GM19395 (cell line): ENCODE results near the gene ZCCHC2.

Experiments used
- ATAC-seq: cut with Tn5 transposase; IDR thresholded peaks from one replicate; pipeline ENCODE4 v1.9.1; 2021; ENCODE audit warnings: mild to moderate bottlenecking, moderate library complexity; ENCODE audit not compliant: unreplicated experiment

Gene ZCCHC2

DNA sequence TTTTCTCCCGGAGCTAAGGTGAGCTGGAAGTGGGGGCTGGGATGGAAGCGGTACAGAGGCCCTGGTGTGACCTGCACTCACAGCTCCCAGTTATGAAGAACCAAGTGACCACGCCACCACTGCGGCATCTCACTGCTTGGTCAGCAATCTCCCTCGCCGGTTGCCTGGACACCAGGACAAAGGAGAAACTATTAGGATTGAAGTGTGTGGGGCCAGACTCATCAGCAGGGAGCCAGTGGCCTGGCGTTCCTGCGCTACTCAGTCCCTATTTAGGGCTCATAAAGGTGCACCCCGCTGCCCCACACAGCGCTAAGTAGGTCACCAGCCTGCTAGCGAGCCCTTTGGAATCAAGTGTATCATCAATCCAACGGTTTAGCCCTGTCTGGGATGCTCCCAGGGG, 82.9 kb downstream of the ZCCHC2 start:
- ATAC-seq: no peak

GRCh38 chr18:62606106-62606505, 83.3 kb downstream of the ZCCHC2 start:
- ATAC-seq: no peak

GRCh38 chr18:62607302-62607701, 84.5 kb downstream of the ZCCHC2 start:
- ATAC-seq: no peak

DNA sequence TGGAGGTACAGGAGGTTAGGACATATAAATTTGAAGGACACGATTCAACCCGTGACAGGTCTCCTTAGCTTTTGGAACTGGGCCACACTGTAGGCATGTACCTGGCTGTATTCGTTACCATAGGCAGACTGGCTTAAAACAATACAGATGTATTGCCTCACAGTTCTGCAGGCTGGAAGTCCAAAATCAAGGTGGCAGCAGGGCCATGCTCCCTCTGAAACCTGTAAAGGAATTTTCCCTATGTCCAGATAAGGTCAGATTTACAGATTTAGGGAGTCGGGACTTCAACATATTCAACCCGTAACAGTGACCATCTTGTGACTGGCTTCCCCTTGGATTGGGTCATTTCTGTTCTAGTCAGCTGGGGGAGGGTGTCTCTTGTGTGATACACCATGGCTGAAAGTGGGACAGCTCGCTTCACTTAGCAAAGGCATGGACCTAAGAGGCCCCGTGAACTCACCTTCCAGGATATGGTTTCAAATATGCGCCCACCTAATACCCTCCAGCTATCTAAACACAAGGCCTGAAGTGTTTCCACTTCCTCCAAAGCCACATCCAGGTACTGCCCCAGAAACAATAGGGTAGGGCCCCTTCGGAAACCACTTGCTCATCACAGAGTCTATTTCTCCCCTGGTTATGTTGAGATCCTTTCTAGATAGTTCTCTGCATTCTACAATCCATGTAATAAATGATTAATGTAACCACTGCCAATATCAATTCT, 85.0 kb downstream of the ZCCHC2 start:
- no peak for ATAC-seq

GRCh38 chr18:62609764-62610163, 86.9 kb downstream of the ZCCHC2 start:
- no peak for ATAC-seq

DNA sequence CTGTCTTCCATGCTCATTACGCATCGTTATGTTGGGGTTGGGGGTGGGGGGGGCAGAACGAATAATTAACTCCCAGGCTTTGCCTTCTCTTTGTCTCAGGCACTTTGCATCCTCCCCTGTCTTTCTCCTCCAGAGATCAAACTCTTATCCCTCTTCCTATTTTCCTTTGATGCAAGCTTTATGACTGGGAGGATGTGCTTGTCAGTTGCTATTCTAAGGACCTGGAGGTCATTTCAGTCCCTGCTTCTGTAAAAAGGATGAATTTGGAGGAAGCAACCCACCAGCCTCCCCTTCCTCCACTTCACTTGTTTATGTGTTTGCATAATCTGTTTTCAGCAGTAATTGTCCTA, 87.5 kb downstream of the ZCCHC2 start:
- ATAC-seq: no peak

GRCh38 chr18:62610701-62611411, 88.0 kb downstream of the ZCCHC2 start:
- no peak for ATAC-seq

DNA sequence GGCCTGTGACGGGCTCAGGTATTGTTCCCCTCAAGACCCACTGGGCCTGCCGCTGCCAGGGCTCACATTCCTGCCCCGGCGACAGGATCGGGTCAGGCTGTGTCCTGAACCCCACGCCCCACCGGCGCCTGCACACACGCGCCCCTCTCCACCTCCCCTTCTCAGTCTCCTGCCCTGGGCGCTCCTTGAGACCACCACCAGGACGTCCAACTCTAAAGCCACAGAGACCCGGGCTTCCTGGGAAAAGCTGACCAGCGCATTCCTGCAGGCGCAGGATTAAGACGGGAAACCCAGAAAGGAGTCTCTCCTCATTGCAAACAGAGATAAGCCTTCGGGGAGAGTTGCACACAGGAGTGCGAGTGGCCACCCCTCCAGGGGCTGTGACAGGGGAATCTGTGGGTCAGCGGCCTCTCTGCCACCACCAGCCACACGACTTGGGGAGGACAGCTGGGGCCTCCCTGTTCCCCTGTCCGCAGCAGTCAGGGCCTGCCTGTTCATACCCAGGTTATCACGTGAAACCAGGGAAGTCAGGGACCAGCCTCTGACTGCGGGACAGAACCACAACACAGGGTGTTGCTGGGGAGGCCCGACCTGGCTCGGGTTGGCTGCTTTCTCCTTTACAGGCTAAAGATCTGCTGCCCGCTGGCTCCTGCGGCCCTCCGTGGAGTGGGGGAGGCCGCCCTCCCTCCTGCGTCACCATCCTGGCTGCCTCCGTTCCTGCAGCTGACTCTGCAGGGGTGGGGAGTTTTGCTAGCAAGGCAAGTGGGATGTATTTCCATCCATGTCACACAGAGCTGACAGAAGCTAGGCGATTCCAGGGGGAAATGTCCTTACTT, 88.8 kb downstream of the ZCCHC2 start:
- ATAC-seq: no peak

DNA sequence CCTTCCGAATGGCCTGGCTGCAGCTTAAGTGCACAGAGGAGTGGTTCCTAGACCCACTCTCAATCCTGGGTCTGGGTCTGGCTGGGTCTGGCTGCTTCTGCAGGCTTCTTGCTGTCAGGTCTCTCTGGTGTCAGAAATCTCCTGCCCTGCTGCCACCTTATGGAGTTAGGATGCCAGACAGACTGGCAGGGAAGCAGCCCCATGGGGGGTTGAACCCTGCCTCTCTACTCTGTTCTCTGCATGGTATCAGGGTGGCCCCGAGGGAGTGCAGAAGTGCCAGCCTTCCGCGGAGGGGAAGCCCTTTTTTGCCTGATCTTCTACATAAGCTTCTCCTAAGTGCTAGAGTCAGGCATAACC, 89.4 kb downstream of the ZCCHC2 start:
- no peak for ATAC-seq

- ATAC-seq: no peak
Measured at GRCh38 chr18:62612776-62613175, 90.0 kb downstream of the ZCCHC2 start.

DNA sequence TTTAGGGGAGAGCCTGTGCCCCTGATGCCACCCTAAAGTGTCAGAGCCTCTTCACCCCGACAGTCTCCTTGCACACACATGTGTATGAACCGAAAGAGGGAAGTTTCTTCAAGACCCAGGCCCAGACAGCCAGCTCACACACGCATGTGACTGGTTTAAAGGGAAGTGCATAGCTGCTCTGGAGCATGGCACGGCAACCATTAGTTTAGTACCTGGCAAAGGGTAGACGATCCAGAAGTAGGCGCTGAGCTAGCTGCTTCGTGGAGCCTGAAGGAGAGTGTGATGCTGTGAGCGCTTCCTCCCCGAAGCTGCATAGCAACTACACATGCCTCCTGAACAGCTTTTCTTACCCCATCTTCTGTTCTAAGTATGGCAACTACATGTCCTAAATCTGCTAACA, 91.7 kb downstream of the ZCCHC2 start:
- ATAC-seq: no peak

- ATAC-seq: no peak
Measured at GRCh38 chr18:62616331-62616805, 93.5 kb downstream of the ZCCHC2 start.

DNA sequence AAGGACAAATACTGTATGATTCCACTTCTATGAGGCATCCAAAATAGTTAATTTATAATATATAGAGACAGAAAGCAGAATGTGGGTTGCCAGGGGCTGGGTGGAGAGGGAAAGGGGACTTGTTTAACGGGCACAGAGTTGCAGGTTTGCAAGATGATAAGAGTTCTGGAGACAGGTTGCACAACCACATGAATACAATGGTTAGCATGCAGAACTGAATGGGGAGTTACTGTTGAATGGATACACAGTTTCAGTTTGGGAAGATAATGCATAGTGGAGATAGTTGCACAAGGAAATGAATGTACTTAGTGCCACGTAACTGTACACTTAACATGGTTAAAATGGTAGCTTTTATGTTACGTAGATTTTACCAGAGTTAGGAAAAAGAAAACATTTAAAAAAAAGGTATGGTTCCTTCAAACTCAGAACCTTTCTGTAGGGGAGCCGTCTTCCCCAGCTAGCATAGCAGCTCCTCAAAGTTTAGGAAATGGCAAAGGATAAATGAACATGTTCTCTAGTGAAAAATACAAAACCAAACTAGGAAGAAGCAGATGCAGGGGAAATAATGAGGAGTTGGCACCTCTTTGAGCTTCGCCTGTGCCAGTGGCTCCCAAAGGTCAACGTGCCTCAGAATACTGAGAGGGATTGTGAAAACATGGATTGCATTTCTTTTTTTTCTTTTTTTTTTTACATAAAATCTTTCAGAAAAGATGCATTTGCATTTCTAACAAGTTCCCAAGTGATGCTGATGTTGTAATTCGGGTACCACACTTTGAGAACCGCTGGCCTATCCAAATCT, 95.2 kb downstream of the ZCCHC2 start:
- no peak for ATAC-seq

GRCh38 chr18:62618735-62619134, 95.9 kb downstream of the ZCCHC2 start:
- no peak for ATAC-seq

- ATAC-seq: no peak
Measured at GRCh38 chr18:62621546-62621945, 98.7 kb downstream of the ZCCHC2 start.

DNA sequence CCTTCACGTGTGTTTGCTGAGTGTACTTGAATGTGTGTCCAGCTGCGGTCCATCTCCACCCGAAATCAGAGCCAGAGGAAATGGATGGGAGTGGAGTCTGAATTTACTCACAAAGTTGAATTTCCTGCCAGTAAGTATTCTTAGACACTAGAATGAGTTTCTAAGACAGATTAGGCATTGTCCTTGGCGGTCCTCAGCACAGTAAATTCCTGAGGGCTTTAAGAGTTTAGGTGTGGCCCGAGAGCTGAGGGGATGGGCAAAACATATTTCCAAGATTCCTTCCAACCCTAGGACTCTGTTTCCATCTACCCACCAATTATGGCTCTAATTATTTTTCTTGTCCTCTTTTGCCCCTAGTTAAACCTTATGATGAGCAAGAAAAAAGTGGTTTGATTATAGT, 102.2 kb downstream of the ZCCHC2 start:
- no peak for ATAC-seq
